ENCODE measurements around the gene MYPOP.
A peak's percentile ranks its signal among the peaks of the same experiment; 100 is the strongest.

MYPOP gene

GRCh38 chr19:45902651-45903625, 525 bp upstream of the MYPOP start (continued):
- TF ChIP-seq ZNF280D (tag by site-specific recombination; IDR thresholded peaks at IDR 0.05), result 0 out of 2 replicates have a peak, but pooled peaks have one; percentile 14
- peak; percentile 31; the same call in 1 of the 2 replicates for TF ChIP-seq ZNF692 (tag by site-specific recombination; IDR thresholded peaks at IDR 0.05)
- no peak for TF ChIP-seq YY2 (tag by site-specific recombination; IDR thresholded peaks at IDR 0.05)

- POLR2A ChIA-PET, result interaction anchor here (2.2 to 3.4 kb wide), 3 partner anchors 15 to 38 kb away, joined by 14 to 46 read pairs (median 25); partner anchors contain the start of genes FOXA3, IRF2BP1 and SYMPK
Measured at GRCh38 chr19:45901432-45901911, 941 bp downstream of the MYPOP start.

More at GRCh38 chr19:45901432-45901911, 941 bp downstream of the MYPOP start:
- no peak overlapping the region; the same call in 1 of the 2 replicates for H3K27ac ChIP-seq (ENCODE audit: extremely low read depth, low read depth, low read length)
- peaks cover 9% of the 10 kb centered on the region; the same call in 1 of the 2 replicates for H3K4me1 ChIP-seq (ENCODE audit: control insufficient read depth, insufficient read depth, low read length)
- no peak for TF ChIP-seq ZNF341 (tag by site-specific recombination; IDR thresholded peaks at IDR 0.05; ENCODE audit: low read depth)
- TF ChIP-seq ZNF354C (tag by site-specific recombination; IDR thresholded peaks at IDR 0.05; ENCODE audit: borderline replicate concordance, low read depth), result no peak
- no peak for TF ChIP-seq ZBTB8A (tag by site-specific recombination; IDR thresholded peaks at IDR 0.05)
- TF ChIP-seq ZNF837 (tag by site-specific recombination; IDR thresholded peaks at IDR 0.05), result no peak
- TF ChIP-seq HOXD13 (CRISPR knock-in tag; IDR thresholded peaks at IDR 0.05; ENCODE audit: borderline replicate concordance), result no peak
- TF ChIP-seq ZNF23 (tag by site-specific recombination; IDR thresholded peaks at IDR 0.05; ENCODE audit: borderline replicate concordance), result no peak
- no peak for TF ChIP-seq ZNF501 (tag by site-specific recombination; IDR thresholded peaks at IDR 0.05)
- no peak for TF ChIP-seq ZNF24 (tag by site-specific recombination; IDR thresholded peaks at IDR 0.05)
- TF ChIP-seq ZNF416 (tag by site-specific recombination; IDR thresholded peaks at IDR 0.05), result no peak
- TF ChIP-seq ZNF350 (tag by site-specific recombination; IDR thresholded peaks at IDR 0.05), result no peak
- no peak for TF ChIP-seq AEBP2 (tag by site-specific recombination; IDR thresholded peaks at IDR 0.05; ENCODE audit: borderline replicate concordance)
- TF ChIP-seq TSHZ1 (tag by site-specific recombination; IDR thresholded peaks at IDR 0.05; ENCODE audit: borderline replicate concordance), result no peak
- no peak for TF ChIP-seq MEIS1 (CRISPR knock-in tag; IDR thresholded peaks at IDR 0.05; ENCODE audit: borderline replicate concordance)
- TF ChIP-seq SP3 (tag by site-specific recombination; IDR thresholded peaks at IDR 0.05), result no peak
- TF ChIP-seq CTCF (tag by site-specific recombination; IDR thresholded peaks at IDR 0.05), result no peak
- TF ChIP-seq ZNF785 (tag by site-specific recombination; IDR thresholded peaks at IDR 0.05), result no peak
- no peak for TF ChIP-seq ZNF184 (tag by site-specific recombination; IDR thresholded peaks at IDR 0.05)
- CTCF ChIA-PET, result interaction anchor here (1.3 to 3.4 kb wide), 3 partner anchors 15 to 177 kb away, joined by 3 to 25 read pairs (median 4); no protein-coding TSS in a partner anchor
- H3K36me3 ChIP-seq (ENCODE audit: control insufficient read depth in 2 of 2, insufficient read depth in 1 of 2, low read length in 2 of 2), result peaks cover 27 to 38% of the 10 kb centered on the region in 2 experiments; a peak in 2 of 3 replicates
- no peaks in the 10 kb centered on the region for H3K9me3 ChIP-seq (ENCODE audit: control insufficient read depth, insufficient read depth, low read depth, low read length)
- H3K4me3 ChIP-seq (ENCODE audit: low read depth, low read length), result peak overlapping the region; percentile 75
